Lower leg skin (tissue), 3 donors: Measurements from ENCODE around the gene DDX41.

Experiments
- CTCF ChIP-seq, 3 donors: fragments of 450-650 bp; IDR thresholded peaks; one replicate each; pipeline ENCODE4 v1.5.1; 2016; ENCODE audit warnings: antibody characterized with exemption in 3 of 3, mild to moderate bottlenecking in 3 of 3, moderate library complexity in 2 of 3
- POLR2A ChIP-seq, 2 donors: fragments of 450-650 bp; IDR thresholded peaks; one replicate each; pipeline ENCODE4 v1.6.1; 2016 to 2017; ENCODE audit warnings: antibody characterized with exemption in 2 of 2, mild to moderate bottlenecking in 1 of 2, moderate library complexity in 1 of 2

- TF ChIP-seq POLR2A (IDR thresholded peaks at IDR 0.05) (no peak), CTCF (IDR thresholded peaks at IDR 0.05) (no peak)
Observed at GRCh38 chr5:177526191-177526590, 9.4 kb upstream of the DDX41 start.
